T-helper 22 cell (primary cell): ENCODE results near the gene DLG2.

Experiments used
- DNase-seq: peaks from one replicate; pipeline ENCODE4 v3.0.0-alpha.2; 2020; ENCODE audit warnings: low read depth

Gene DLG2

GRCh38 chr11:83511646-83512045 lies 2115.5 kb downstream of the DLG2 start:
- DNase-seq: no peak

DNA sequence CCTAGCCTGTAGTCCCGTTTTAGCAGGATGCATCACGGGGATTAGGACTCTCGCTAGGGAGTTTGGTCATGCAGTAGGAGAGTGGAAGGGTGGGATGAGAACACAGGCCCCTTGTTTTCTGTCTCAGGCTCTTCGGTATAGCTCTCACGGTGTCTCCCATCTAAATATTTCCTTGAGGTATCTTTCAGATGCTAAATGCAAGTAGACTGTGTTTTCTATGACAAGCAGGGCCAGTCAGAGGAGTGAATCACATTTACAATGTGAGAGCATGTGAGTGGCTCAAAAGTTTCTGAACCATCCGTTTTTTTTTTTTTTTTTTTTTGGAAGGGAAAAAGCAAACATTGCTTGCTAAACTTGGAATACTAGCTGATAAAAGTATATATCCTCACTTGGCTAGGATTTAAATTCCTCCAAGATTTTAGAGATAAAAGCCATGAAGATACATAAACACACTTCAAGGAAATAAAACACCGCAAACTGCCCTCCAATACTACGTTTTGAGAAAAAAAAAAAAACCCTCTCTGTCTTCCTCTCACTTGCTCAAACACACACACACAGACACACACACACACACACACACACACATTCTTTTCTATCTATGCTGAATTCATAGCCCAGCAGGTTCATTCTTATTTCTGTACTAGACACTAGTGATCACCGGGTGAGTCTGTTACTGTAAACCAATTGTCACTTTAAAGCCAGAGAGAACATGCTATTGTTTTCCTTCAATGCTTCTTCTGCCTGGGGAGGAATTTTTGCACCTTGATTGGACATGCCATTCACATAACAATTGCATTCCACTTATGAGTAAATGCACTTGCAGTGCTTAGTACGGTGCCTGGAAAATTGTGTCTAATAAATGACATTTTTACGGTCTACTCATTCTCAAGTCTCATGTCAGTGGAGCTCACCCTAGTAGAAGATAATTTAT lies 2116.3 kb downstream of the DLG2 start:
- DNase-seq: no peak

- no peak for DNase-seq
Observed at GRCh38 chr11:83508804-83509203, 2118.3 kb downstream of the DLG2 start.

DNA sequence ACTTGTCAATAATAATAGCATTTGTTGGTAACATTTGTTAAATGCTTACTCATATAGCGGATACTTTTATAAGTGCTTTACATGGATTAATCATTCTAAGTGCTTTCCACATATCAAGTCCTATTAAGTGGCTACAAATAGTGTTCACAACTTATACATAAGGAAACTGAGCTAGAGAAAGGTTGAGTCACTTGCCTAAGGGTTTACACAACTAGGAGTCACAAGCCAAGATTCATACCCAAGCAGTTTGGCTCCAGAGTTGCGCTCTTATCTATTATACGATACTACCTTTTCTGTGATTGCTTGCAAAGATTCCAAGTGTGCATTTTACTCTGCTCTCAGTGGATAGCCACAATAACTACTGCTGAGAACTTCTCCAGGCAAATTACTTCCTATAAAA lies 2125.1 kb downstream of the DLG2 start:
- no peak for DNase-seq

GRCh38 chr11:83493917-83494316 lies 2133.2 kb downstream of the DLG2 start:
- no peak for DNase-seq

GRCh38 chr11:83493034-83493433 lies 2134.1 kb downstream of the DLG2 start:
- no peak for DNase-seq

GRCh38 chr11:83483808-83484207 lies 2143.3 kb downstream of the DLG2 start:
- DNase-seq: no peak

- no peak for DNase-seq
Observed at GRCh38 chr11:83480811-83481210, 2146.3 kb downstream of the DLG2 start.

GRCh38 chr11:83480251-83480650 lies 2146.9 kb downstream of the DLG2 start:
- DNase-seq: no peak

- DNase-seq: no peak
Observed at GRCh38 chr11:83477772-83478171, 2149.4 kb downstream of the DLG2 start.

DNA sequence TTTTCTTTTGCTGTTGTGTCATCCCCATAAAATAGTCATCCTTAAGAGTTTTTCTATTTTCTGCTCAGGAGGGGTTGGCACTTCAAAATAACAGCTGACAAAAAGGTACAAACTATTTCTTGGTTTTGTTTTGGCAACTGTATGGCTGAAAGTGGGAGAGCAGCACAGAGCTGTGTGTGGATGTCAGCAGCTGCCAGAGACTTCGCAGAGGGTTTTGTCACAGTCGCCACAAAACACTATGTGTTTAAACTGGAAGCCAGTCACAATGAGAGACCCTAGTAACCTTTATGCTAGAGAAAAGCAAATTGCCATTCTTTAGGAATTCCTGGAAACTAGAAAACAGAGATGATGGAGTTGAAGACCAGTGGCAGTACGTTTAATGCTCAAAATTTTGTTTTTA lies 2151.4 kb downstream of the DLG2 start:
- no peak for DNase-seq

DNA sequence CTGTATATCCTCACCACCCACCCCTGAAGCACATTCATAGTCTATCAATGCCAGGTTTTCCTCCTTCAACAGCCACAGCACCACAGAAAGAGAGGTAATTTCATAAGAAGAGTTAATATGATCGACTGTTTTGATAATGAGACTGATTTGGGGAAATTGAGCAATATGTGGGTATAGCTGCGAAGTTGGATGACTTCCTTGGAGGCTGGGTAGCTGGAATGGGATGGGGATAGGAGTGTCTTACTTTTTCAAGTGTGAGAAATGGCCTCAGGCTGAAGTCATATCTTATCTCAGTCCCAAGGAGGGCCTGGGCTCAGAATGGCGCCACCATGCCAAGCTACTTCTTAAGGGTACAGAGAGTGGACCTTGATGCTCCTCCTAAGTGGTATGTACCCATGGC lies 2153.4 kb downstream of the DLG2 start:
- no peak for DNase-seq

DNA sequence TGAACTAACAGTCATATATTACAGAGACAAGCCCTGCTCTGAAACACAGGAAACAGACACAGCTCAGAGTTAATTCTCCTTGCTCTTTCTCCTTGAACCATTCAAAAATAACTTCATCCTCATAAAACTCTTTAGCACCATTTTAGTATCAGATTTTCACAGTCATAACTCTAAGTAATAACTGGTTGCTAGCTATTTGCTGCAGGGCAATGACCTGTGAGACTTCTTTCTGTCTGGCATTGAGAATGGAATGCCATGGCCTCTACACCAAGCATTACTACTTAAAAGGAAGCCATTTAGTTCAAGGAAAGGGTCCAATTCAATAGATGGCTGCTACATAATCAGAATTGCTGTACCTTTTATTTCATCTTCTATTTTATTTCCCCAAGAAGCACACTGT lies 2154.3 kb downstream of the DLG2 start:
- no peak for DNase-seq

DNA sequence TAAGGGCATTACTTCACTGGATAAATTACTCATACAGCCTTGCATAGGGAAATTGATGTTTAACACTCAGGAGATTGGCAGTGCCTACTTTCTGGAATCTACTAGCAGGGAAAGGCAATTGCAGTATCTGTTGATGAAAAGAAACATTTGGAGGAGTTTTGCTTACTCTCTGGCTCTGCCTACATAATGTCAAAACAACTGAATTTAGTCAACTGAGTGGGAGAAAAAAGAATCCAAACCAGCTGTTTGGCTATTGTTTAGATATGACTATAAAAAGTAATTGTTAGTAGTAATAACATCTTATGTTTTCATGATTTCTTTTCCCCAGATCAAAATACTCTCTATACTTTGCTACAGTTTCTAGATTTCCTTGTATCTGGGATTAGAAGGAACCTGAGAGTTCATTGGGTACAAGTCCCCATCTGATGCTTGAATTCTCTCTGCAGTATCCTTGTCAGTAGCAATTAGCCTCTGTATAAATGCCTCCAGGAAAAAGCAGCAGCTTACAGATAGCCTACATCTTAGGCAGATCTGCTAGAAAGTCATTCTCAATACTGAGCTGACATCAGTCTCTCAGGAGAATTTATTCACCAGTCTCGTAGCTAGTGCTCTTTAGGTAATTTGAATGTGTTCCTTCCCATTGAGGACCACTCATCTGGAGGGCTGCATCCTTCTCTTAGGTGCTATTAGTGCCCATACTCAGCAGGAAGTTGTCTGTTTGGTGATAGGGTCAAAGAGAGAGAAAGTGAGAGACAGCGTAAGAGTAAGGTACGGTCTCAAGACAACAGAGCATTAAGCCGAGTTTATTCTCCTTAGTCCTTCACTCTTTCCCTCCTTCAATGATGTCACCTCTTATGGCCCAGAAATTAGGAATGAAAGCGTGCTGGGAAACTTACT lies 2155.1 kb downstream of the DLG2 start:
- DNase-seq: no peak

DNA sequence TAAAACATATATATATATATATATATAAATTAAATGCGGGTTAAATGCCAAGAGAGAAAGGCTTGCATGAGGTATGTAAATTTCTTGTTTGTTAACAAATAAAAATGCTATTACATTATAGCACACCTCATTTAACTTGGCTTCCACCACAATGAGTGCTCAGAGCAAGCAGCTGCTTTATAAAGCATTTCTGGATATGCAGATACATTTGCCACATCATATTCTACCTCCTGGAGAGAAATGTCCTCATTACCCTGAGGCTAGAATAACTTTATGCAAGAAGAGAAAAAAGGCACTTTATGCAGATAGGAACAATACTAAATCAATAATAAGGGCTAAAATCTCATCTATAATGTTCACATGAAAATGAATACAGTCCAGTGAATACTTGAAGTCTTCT lies 2159.3 kb downstream of the DLG2 start:
- no peak for DNase-seq

DNA sequence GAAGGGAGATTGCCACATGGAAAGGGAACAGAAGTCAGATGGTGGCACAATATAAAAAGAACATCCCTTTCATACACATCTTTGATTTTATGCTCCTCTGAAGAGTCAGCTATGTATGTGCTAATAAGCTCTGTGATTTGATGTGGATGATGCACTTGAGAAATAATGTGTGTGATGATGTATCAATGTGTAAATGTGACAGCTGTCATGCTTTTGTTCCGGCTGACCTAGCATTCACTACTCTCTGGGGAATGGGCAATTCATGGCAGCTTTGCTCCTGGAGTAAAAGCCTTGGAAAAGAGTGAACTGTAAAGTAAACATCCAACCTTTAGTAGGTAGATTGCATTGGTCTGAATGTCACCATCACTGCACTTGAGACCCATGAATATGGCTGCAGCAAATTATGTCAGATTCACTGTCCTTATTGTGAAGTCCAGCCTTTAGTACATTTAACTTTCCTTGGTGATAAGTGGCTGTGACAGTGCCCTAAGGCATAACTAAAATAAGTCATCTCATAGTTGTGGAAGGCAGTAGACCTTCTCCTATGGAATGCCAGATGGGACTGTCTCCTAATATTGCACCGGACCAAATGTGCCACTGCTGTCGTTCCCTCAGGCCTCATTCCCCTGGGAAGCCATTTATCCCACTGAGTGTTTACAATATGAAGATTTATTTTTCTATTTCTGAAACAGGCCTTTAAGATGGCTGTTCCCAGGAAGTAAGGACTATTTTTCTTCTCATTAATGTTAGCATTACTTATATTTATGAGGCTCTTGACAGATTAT lies 2162.8 kb downstream of the DLG2 start:
- no peak for DNase-seq

DNA sequence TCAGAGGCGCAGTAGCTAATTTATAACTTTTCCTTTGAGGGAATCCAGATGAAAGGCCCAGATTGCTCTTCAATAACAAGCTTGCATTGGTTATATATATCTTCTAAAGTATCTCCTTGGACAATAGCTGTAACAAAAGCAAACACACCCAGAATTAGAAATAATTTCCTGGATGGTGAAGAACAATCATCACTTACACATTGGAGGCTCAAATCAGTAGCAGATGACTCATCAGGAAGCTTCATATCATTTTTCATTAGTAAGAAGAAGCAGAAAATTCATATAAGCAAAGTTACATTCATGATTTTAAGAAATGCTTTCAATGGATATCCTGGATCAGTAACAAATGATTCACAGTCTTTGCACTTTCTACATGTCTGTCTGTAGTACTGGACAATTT lies 2167.3 kb downstream of the DLG2 start:
- DNase-seq: no peak

- no peak for DNase-seq
Observed at GRCh38 chr11:83456566-83456965, 2170.6 kb downstream of the DLG2 start.

GRCh38 chr11:83456075-83456474 lies 2171.1 kb downstream of the DLG2 start:
- no peak for DNase-seq

- no peak for DNase-seq
Observed at GRCh38 chr11:83455356-83455755, 2171.8 kb downstream of the DLG2 start.

DNA sequence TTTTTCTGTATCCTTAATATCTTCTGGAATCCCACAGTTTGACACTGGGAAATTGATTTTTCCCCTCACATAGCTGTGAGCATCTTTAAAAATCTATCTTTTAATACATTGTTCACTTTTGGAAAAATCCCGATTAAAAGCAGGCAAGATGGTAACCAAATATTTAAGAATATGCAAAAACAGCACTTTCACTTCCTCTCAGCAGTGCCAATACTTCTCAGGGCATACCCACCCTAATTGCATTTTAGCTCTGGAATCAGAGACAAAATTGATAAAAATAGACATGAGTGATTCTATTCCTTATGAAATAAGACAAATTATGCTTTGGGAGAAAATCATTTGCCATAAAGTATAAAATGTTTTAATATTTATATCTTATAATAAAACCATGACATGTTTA lies 2172.5 kb downstream of the DLG2 start:
- DNase-seq: no peak

GRCh38 chr11:83449338-83449913 lies 2177.7 kb downstream of the DLG2 start:
- DNase-seq: no peak
